Ovary (tissue), 3 donors: ENCODE data around the gene FAM193A.

Source experiments
- EP300 ChIP-seq: sonication (generic); formaldehyde crosslinking; IDR thresholded peaks from one replicate; pipeline ENCODE4 v1.6.1; 2017; ENCODE audit warnings: antibody characterized with exemption
- POLR2A ChIP-seq: fragments of 450-650 bp; IDR thresholded peaks from one replicate; pipeline ENCODE4 v1.6.1; 2017; ENCODE audit warnings: antibody characterized with exemption, mild to moderate bottlenecking, moderate library complexity
- TF ChIP-seq, protein P1 (sequence below), 3 donors: fragments of 450-650 bp in 2 of 3; fragments of 200-600 bp in 1 of 3; IDR thresholded peaks; one replicate each; pipeline versions ENCODE4 v1.5.1 to v1.8.0; 2016 to 2022; ENCODE audit warnings: antibody characterized with exemption in 3 of 3, mild to moderate bottlenecking in 1 of 3
- donor health status: DM: no; HTN: no; CAD: no.

DNA sequence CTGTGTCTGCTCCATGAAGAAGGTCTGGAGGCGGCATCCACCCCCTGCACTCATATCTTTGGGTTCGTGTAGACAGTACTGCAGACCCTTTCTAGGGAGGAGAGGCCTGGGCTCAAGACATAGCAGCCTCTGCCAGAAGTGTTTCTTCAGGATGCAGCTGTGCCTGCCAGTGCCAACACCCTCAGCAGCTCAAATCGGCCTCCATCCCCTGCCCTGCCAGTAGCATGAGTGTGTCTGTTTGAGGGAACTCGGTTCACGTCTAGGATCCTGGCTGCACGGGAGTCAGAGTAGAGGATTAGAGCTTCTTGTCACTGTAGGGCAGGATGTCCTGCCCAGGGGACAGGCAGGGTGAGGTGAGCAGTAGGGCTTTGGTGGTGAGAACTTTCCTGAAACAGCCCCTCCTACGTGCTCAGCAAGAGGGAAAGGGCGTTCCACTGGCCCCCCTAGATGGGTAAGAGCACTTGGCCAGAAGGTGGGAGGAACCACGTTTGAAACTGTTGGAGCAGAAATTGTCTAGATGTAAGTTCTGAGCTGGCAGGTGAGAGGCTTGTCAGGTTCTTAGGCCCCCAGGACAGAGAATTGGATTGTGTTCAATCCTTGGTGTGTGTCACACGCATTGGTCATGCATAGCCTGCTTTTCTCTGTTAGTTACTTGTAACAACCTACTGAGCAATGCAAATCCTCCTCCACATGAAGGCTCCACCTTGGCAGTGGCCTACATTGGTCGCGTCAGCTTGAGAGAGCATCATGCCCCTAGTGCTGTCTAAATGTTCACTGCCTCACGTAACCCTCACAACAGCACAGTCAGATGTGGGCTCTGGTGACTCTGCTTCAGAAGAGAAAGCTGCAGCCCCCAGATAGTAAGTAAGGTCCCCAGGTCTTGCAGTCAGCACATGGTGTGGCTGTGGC, 25.8 kb upstream of the FAM193A start:
- TF ChIP-seq, protein P1, sequence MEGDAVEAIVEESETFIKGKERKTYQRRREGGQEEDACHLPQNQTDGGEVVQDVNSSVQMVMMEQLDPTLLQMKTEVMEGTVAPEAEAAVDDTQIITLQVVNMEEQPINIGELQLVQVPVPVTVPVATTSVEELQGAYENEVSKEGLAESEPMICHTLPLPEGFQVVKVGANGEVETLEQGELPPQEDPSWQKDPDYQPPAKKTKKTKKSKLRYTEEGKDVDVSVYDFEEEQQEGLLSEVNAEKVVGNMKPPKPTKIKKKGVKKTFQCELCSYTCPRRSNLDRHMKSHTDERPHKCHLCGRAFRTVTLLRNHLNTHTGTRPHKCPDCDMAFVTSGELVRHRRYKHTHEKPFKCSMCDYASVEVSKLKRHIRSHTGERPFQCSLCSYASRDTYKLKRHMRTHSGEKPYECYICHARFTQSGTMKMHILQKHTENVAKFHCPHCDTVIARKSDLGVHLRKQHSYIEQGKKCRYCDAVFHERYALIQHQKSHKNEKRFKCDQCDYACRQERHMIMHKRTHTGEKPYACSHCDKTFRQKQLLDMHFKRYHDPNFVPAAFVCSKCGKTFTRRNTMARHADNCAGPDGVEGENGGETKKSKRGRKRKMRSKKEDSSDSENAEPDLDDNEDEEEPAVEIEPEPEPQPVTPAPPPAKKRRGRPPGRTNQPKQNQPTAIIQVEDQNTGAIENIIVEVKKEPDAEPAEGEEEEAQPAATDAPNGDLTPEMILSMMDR (IDR thresholded peaks at IDR 0.05), result no peak
- TF ChIP-seq POLR2A (no peak), EP300 (no peak)
